Astrocyte (in vitro differentiated cells and primary cell): ENCODE results near the gene CYP4B1. TPM values are rescaled to one million over a fixed set of nuclear protein-coding genes. Genes with fewer than 3 reads are reported as not detected.

Experiments
- DNase-seq: peaks from one replicate; pipeline ENCODE4 v3.0.0-alpha.2; 2010; ENCODE audit warnings: low read depth
- FAIRE-seq: peaks from 2 replicates; lab custom pipeline; 2011; peaks lifted over from hg19 to GRCh38; lab: Jason Lieb, UNC
- H2AFZ ChIP-seq: 2 replicates; pipeline ENCODE4 v1.6.0; 2012; ENCODE audit warnings: low read depth, low read length, inconsistent platforms
- H3K27ac ChIP-seq: 2 replicates; pipeline ENCODE4 v1.5.1; 2011; ENCODE audit warnings: low read depth, low read length, inconsistent platforms
- H3K27me3 ChIP-seq: 2 replicates; pipeline ENCODE4 v1.6.0; 2011; ENCODE audit warnings: low read length, inconsistent platforms; ENCODE audit not compliant: insufficient read depth
- H3K36me3 ChIP-seq: 2 replicates; pipeline ENCODE4 v1.5.1; 2011; ENCODE audit warnings: low read length, inconsistent platforms; ENCODE audit not compliant: insufficient read depth
- H3K4me1 ChIP-seq: 2 replicates; pipeline ENCODE4 v1.5.1; 2011; ENCODE audit warnings: low read length, inconsistent platforms; ENCODE audit not compliant: insufficient read depth
- H3K4me2 ChIP-seq: 2 replicates; pipeline ENCODE4 v1.6.0; 2012; ENCODE audit warnings: low read length, inconsistent platforms
- H3K4me3 ChIP-seq: 2 replicates; pipeline ENCODE4 v1.5.1; 2011; ENCODE audit warnings: low read depth, mild to moderate bottlenecking, low read length, inconsistent platforms; ENCODE audit not compliant: insufficient read depth
- H3K79me2 ChIP-seq: 2 replicates; pipeline ENCODE4 v1.6.0; 2012; ENCODE audit warnings: mild to moderate bottlenecking, low read length, inconsistent platforms; ENCODE audit not compliant: insufficient read depth
- H3K9ac ChIP-seq: 2 replicates; pipeline ENCODE4 v1.6.0; 2012; ENCODE audit warnings: mild to moderate bottlenecking, low read length, inconsistent platforms
- H3K9me3 ChIP-seq: 2 replicates; pipeline ENCODE4 v1.5.1; 2012; ENCODE audit warnings: low read depth, mild to moderate bottlenecking, low read length, inconsistent platforms; ENCODE audit not compliant: insufficient read depth
- H4K20me1 ChIP-seq: 2 replicates; pipeline ENCODE4 v1.6.0; 2012; ENCODE audit warnings: low read length, inconsistent platforms; ENCODE audit not compliant: insufficient read depth
- H3K27ac Mint-ChIP-seq: one replicate; pipeline ENCODE4 v1.8.0; 2021; ENCODE audit warnings: mild to moderate bottlenecking, mixed read lengths; ENCODE audit not compliant: unreplicated experiment
- H3K27me3 Mint-ChIP-seq: one replicate; pipeline ENCODE4 v1.8.0; 2021; ENCODE audit warnings: low read depth, mixed read lengths; ENCODE audit not compliant: unreplicated experiment
- H3K36me3 Mint-ChIP-seq: one replicate; pipeline ENCODE4 v1.8.0; 2021; ENCODE audit warnings: low read depth, mixed read lengths; ENCODE audit not compliant: unreplicated experiment
- H3K4me1 Mint-ChIP-seq: one replicate; pipeline ENCODE4 v1.8.0; 2021; ENCODE audit warnings: low read depth, mixed read lengths; ENCODE audit not compliant: unreplicated experiment
- H3K4me3 Mint-ChIP-seq: one replicate; pipeline ENCODE4 v1.8.0; 2021; ENCODE audit warnings: mild to moderate bottlenecking, moderate library complexity, mixed read lengths; ENCODE audit not compliant: unreplicated experiment
- H3K9me3 Mint-ChIP-seq: one replicate; pipeline ENCODE4 v1.8.0; 2021; ENCODE audit warnings: mild to moderate bottlenecking, mixed read lengths; ENCODE audit not compliant: unreplicated experiment
- EZH2 ChIP-seq: IDR thresholded peaks from 2 replicates; pipeline ENCODE4 v1.6.1; 2012; ENCODE audit warnings: mild to moderate bottlenecking, low read length, inconsistent platforms; ENCODE audit not compliant: insufficient read depth
- total RNA-seq: library from RNA; stranded (reverse); gene quantifications from 2 replicates; pipeline ENCODE4 v1.2.1, GENCODE V29; 2021
- TF ChIP-seq, protein P1 (sequence below): IDR thresholded peaks from 2 replicates; pipeline ENCODE4 v1.5.1; 2011; ENCODE audit warnings: low read depth, mild to moderate bottlenecking, inconsistent platforms, low read length, moderate library complexity; ENCODE audit not compliant: insufficient read depth

The CYP4B1 gene
- total RNA-seq, 1 donor from 2014 or later: not detected

DNA sequence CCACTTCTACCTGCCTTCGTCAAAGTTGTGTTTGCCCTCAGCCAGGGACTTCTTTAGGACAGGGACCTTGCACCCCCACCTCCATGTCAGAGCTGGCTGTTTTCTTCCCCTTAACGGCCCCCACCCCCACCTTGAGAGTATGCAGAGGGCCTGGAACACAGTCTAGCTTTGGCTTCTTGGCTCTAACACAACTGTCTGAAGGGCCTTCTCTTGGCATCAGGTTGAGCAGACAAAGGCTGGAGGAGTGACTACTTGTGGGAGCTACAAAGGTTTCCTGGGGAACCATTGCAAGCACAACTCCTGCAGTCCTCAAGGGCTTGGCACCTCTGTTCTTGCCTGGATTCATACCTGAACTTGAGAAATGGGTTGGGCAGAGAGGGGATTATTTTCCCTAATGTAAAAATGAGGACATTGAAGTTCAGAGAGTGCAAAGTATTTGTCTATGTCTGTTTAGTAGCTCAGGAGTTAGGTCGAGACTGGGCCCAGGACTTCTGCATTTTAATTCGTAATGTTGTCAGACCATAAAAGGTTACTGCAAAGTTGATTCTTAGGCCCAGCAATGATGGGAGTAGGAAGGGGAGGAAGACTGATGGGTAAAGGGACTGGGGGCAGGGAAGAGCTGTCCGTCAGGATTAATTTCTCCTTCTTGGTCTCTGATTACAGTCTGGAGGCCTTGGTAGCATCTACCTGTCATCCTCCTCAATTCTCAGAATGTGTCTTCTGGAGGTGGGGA, 2.6 kb downstream of the CYP4B1 start:
- Mint-ChIP-seq H3K4me1 (no peaks in the 10 kb centered on the region), H3K9me3 (peaks cover 8% of the 10 kb centered on the region), H3K36me3 (no peaks in the 10 kb centered on the region), H3K27ac (no peak overlapping the region), H3K4me3 (no peak overlapping the region), H3K27me3 (peaks cover 34% of the 10 kb centered on the region)
- Histone ChIP-seq H3K27ac (no peak overlapping the region), H3K27me3 (no peaks in the 10 kb centered on the region), H3K79me2 (no peaks in the 10 kb centered on the region), H3K9me3 (no peaks in the 10 kb centered on the region), H3K9ac (no peak overlapping the region), H2AFZ (no peak overlapping the region), H3K36me3 (no peaks in the 10 kb centered on the region), H3K4me3 (no peak overlapping the region), H3K4me2 (no peak overlapping the region), H4K20me1 (no peaks in the 10 kb centered on the region), H3K4me1 (no peaks in the 10 kb centered on the region)
- no peak for FAIRE-seq
- DNase-seq: no peak
- TF ChIP-seq, protein P1, sequence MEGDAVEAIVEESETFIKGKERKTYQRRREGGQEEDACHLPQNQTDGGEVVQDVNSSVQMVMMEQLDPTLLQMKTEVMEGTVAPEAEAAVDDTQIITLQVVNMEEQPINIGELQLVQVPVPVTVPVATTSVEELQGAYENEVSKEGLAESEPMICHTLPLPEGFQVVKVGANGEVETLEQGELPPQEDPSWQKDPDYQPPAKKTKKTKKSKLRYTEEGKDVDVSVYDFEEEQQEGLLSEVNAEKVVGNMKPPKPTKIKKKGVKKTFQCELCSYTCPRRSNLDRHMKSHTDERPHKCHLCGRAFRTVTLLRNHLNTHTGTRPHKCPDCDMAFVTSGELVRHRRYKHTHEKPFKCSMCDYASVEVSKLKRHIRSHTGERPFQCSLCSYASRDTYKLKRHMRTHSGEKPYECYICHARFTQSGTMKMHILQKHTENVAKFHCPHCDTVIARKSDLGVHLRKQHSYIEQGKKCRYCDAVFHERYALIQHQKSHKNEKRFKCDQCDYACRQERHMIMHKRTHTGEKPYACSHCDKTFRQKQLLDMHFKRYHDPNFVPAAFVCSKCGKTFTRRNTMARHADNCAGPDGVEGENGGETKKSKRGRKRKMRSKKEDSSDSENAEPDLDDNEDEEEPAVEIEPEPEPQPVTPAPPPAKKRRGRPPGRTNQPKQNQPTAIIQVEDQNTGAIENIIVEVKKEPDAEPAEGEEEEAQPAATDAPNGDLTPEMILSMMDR: no peak
- no peak for TF ChIP-seq EZH2

DNA sequence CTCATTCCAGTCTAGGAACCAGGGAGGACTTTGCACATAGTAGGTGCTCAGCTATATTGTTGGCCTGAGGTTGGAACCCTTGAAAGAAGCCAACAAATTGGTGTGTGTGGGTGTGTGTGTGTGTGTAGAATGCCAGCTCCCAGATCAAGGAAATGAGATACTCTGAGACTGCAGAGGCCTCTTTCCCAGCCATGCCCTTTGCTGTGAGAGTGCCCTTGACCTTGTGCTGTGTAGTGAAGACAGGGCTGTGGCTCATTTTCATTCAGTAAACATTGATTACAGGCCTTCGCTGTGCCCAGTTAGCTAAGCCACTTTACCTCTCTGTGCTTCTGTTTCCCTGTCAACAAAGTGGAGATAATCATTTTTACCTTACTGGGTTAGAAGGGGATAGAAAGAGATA, 3.2 kb downstream of the CYP4B1 start:
- Histone ChIP-seq H4K20me1 (no peaks in the 10 kb centered on the region), H3K79me2 (no peaks in the 10 kb centered on the region), H3K4me2 (no peak overlapping the region), H3K9ac (no peak overlapping the region), H3K4me1 (no peaks in the 10 kb centered on the region), H3K9me3 (no peaks in the 10 kb centered on the region), H3K36me3 (no peaks in the 10 kb centered on the region), H2AFZ (no peak overlapping the region), H3K27ac (no peak overlapping the region), H3K4me3 (no peak overlapping the region), H3K27me3 (no peaks in the 10 kb centered on the region)
- Mint-ChIP-seq H3K4me3 (no peak overlapping the region), H3K9me3 (peaks cover 6% of the 10 kb centered on the region), H3K27me3 (peaks cover 32% of the 10 kb centered on the region), H3K4me1 (no peaks in the 10 kb centered on the region), H3K27ac (no peak overlapping the region), H3K36me3 (no peaks in the 10 kb centered on the region)
- TF ChIP-seq EZH2: no peak
- TF ChIP-seq, protein P1: no peak
- FAIRE-seq (no peak), DNase-seq (no peak)

DNA sequence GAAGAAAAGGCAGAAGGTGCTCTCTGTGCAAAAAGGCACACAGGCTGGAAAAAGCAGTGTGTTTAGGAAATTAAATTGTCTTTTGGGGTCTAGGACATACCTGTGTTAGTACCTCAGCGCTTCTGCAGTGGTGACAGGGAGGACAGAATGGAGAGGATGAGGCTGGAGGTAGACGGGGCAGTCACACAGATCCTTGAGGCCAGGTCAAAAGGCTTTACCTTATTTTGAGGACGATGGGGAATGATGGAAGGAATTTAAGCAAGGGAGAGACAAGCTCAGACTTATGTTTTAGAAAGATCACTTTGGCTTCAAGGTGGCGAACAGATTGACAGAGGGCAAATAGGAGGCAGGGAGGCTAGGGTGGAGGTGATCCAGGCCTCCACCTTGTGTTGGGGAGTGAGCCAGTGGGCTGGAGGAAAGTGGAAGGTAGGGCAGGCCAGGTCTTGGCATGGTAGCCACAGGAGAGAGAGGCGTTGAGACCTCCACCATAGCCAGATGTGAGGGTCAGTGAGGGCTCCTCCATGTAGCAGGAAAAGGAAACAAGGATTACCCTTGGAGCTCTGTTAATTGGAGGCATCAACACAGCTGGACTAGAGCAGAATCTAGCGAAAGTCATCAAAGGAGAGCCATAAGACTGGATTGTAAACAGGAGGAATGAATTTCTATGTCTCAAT, 4.2 kb downstream of the CYP4B1 start:
- H3K4me2 ChIP-seq: no peak overlapping the region
- Mint-ChIP-seq H3K27me3 (peaks cover 29% of the 10 kb centered on the region), H3K9me3 (peaks cover 5% of the 10 kb centered on the region), H3K36me3 (no peaks in the 10 kb centered on the region), H3K27ac (no peak overlapping the region), H3K4me3 (no peak overlapping the region), H3K4me1 (no peaks in the 10 kb centered on the region)
- DNase-seq (no peak), FAIRE-seq (no peak)
- H3K9me3 ChIP-seq: no peaks in the 10 kb centered on the region
- no peaks in the 10 kb centered on the region for H4K20me1 ChIP-seq
- no peak for TF ChIP-seq EZH2
- TF ChIP-seq, protein P1: no peak
- no peaks in the 10 kb centered on the region for H3K79me2 ChIP-seq
- H3K27me3 ChIP-seq: no peaks in the 10 kb centered on the region
- no peak overlapping the region for H3K9ac ChIP-seq
- no peak overlapping the region for H3K27ac ChIP-seq
- H3K4me1 ChIP-seq: no peaks in the 10 kb centered on the region
- H3K4me3 ChIP-seq: no peak overlapping the region
- no peak overlapping the region for H2AFZ ChIP-seq
- H3K36me3 ChIP-seq: no peaks in the 10 kb centered on the region
